Transverse colon (tissue), 4 donors: Measurements from ENCODE around the gene PSMD13. TPM values are rescaled to one million over a fixed set of nuclear protein-coding genes. Genes with fewer than 3 reads are reported as not detected.

Source experiments
- DNase-seq: peaks from one replicate; pipeline ENCODE4 v3.0.0-alpha.2; 2019
- H3K27ac ChIP-seq, 4 donors: fragments of 200-600 bp; sonication (generic); 2 replicates each; pipeline ENCODE4 v1.5.1; 2016 to 2018; ENCODE audit warnings: inconsistent platforms in 4 of 4
- H3K27me3 ChIP-seq: fragments of 200-600 bp; sonication (generic); 2 replicates; pipeline ENCODE4 v1.5.1; 2017; ENCODE audit warnings: inconsistent platforms
- H3K36me3 ChIP-seq, 4 donors: fragments of 200-600 bp; sonication (generic); 2 replicates each; pipeline ENCODE4 v1.5.1; 2017 to 2019; ENCODE audit warnings: inconsistent platforms in 4 of 4
- H3K4me1 ChIP-seq, 4 donors: fragments of 200-600 bp; sonication (generic); 2 replicates each; pipeline ENCODE4 v1.5.1; 2017 to 2020; ENCODE audit warnings: inconsistent platforms in 4 of 4
- H3K4me3 ChIP-seq, 4 donors: fragments of 200-600 bp; sonication (generic); 1 replicate in 1 of 4; 2 replicates in 3 of 4; pipeline versions ENCODE4 v1.5.1 to v1.6.1; 2017 to 2019; ENCODE audit warnings: inconsistent platforms in 4 of 4
- H3K9me3 ChIP-seq, 2 donors: fragments of 200-600 bp; sonication (generic); 2 replicates each; pipeline ENCODE4 v1.5.1; 2017 to 2019; ENCODE audit warnings: inconsistent platforms in 2 of 2
- CTCF ChIP-seq, 5 experiments: fragments of 200-600 bp in 3 of 5; fragments of 450-650 bp in 2 of 5; sonication (generic) in 3 of 5; IDR thresholded peaks; 1 replicate in 2 of 5; 2 replicates in 3 of 5; pipeline ENCODE4 v1.5.1; 2016 to 2017; ENCODE audit warnings: antibody characterized with exemption in 5 of 5, inconsistent platforms in 3 of 5, mild to moderate bottlenecking in 2 of 5, moderate library complexity in 1 of 5
- EP300 ChIP-seq: sonication (generic); formaldehyde crosslinking; IDR thresholded peaks from one replicate; pipeline ENCODE4 v1.6.1; 2017; ENCODE audit warnings: antibody characterized with exemption, low read depth
- POLR2A ChIP-seq: fragments of 450-650 bp; IDR thresholded peaks from one replicate; pipeline ENCODE4 v1.6.1; 2016; ENCODE audit warnings: antibody characterized with exemption, mild to moderate bottlenecking, moderate library complexity
- POLR2AphosphoS5 ChIP-seq, 3 donors: sonication (generic); formaldehyde crosslinking; IDR thresholded peaks; one replicate each; pipeline ENCODE4 v1.6.1; 2016; ENCODE audit warnings: antibody characterized with exemption in 3 of 3
- WGBS, 2 donors: methylation state at CpG; one replicate each; pipeline ENCODE4 v1.1.5; 2018; ENCODE audit warnings: low coverage in 1 of 2; 5-methylcytosine and 5-hydroxymethylcytosine counted together
- in situ Hi-C, 4 donors: fragments of 200-750 bp; cut with MboI; loops; one replicate each; pipeline versions ENCODE4 v1.15.0 to v1.15.1; 2017; ENCODE audit warnings: low sequenced_read_pairs in 3 of 4, low pct_ligation_motif_present in 1 of 4, low pct_unique_long_range_greater_than_20kb in 1 of 4
- intact Hi-C: fragments of 100-400 bp; cut with DNase I; formaldehyde crosslinking; loops from one replicate; pipeline ENCODE4 v1.15.1; 2023; ENCODE audit warnings: low total_unique reads
- total RNA-seq, 4 donors: library from RNA; depleted of rRNA; stranded (reverse); fragments of >200 nt; gene quantifications; one replicate each; pipeline ENCODE4 v1.1.0, GENCODE V29; 2016

The PSMD13 gene
- total RNA-seq, 4 donors from 2014 or later, result 23.2 to 96.5 (median 52.2) TPM

DNA sequence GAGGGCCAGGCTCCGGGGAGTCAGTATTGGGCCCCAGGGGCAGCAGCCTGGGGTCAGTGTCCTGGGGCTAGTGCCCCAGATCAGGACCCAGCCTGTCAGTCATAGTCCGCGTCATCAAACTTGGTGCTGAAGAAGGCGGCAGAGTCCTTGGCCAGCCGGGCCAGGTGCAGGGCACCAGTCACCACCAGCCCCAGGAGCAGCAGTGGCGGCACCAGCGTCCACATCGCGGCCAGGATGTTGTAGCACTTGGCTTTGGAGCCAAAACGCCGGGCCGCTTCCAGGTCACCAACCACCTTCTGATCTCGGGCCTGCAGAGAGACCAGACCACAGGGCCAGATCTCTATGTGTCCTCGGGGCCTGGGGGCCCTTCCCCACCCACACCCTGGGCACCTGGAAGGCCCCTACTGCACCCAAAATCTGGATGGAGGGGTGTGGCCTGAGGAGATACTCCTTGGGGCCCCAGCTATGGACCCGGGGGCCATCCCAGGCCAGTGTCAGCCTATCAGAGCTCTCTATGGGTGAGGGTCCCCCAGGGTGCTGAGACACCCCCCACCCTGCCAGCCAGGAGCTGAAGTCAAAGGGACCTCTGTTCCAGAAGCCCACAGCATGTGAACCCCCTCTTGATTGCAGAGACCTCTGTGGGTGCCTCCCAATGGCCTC is 61.8 kb downstream of the PSMD13 start:
- H3K4me1 ChIP-seq, result peaks cover 0 to 12% (median 5%) of the 10 kb centered on the region in 4 donors
- DNase-seq, result peak; percentile 14
- TF ChIP-seq POLR2A, result no peak
- no peak for TF ChIP-seq POLR2AphosphoS5 (IDR thresholded peaks at IDR 0.05)
- TF ChIP-seq CTCF (IDR thresholded peaks at IDR 0.05), result no peak
- TF ChIP-seq EP300, result no peak
- intact Hi-C loops, result no loop called here
- no peaks in the 10 kb centered on the region for H3K36me3 ChIP-seq
- peaks cover 31% of the 10 kb centered on the region for H3K27me3 ChIP-seq
- H3K9me3 ChIP-seq, result no peaks in the 10 kb centered on the region
- WGBS, 2 donors, result 55% methylated on average over 15 of the region's 15 CpGs; no CpG with 5 or more reads in 1 of the 2 donors
- peak overlapping the region in 1 of 4 donors; percentile 23 for H3K27ac ChIP-seq
- H3K4me3 ChIP-seq, result no peak overlapping the region
- in situ Hi-C loops, result no loop called here

- DNase-seq, result no peak
- TF ChIP-seq POLR2A, result no peak
- TF ChIP-seq POLR2AphosphoS5 (IDR thresholded peaks at IDR 0.05), result no peak
- no peak for TF ChIP-seq EP300
- no peak for TF ChIP-seq CTCF (IDR thresholded peaks at IDR 0.05)
- intact Hi-C loops, result no loop called here
- H3K4me3 ChIP-seq, result no peak within 1 kb of the TSS
- in situ Hi-C loops, result no loop called here
- peaks cover 0 to 12% (median 5%) of the 10 kb centered on the region in 4 donors for H3K4me1 ChIP-seq
- H3K9me3 ChIP-seq, result no peaks in the 10 kb centered on the region
- WGBS, 2 donors, result 74% methylated on average over 34 of the region's 40 CpGs; no CpG with 5 or more reads in 1 of the 2 donors
- H3K36me3 ChIP-seq, result no peaks in the 10 kb centered on the region
- no peak within 1 kb of the TSS for H3K27ac ChIP-seq
- H3K27me3 ChIP-seq, result peaks cover 31% of the 10 kb centered on the region
These were observed 62.5 kb downstream of the PSMD13 start, which contains the start of gene IFITM5 for GRCh38 chr11:299081-299891. TSS of gene IFITM5 (minus strand) at chr11:299526. CDS start at chr11:299490, 36 bp downstream.

DNA sequence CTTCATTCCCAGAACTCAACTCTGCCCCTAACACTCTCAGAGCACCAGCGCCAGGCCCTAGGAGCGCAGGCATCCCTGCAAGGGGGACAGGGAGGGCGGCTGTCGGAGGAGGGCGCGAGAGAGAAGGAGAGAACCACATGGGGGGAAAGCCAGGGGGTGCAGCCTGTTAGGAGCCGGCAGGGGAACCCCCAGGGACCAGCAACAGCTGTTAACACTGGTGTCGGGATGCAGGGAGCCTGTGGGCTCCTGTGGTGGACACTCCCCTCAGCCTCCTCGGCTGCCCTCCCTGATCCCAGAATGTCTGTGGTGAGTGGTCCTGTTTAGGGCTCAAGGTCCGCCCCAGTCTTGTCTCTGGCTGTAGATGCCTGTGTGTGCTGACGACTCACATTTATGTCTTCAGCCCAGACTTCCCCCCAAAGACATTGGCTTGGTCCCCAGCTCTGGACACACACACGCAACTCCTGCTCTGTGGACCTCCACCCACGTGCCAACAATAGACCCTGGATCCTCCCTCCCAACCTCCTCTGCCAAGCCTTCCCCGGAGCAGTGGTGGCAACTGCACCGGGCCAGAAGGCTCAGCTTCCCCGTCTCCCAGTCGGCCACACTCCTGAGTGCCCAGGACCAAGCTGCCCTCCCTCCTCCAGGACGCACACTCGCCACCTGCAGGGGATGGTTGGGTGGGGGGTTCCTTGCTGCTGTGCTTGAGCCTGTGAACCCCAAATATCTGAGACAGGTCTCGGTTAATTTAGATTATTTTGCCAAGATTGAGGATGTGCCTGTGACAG is 63.4 kb downstream of the PSMD13 start:
- Histone ChIP-seq H3K9me3 (no peaks in the 10 kb centered on the region), H3K4me3 (no peak overlapping the region), H3K36me3 (no peaks in the 10 kb centered on the region), H3K27ac (no peak overlapping the region), H3K4me1 (peaks cover 0 to 12% (median 6%) of the 10 kb centered on the region in 4 donors), H3K27me3 (peaks cover 31% of the 10 kb centered on the region)
- TF ChIP-seq POLR2A (no peak), CTCF (IDR thresholded peaks at IDR 0.05) (no peak), POLR2AphosphoS5 (IDR thresholded peaks at IDR 0.05) (no peak), EP300 (no peak)
- no peak for DNase-seq
- WGBS, 2 donors, result 34% methylated on average over 20 of the region's 20 CpGs; no CpG with 5 or more reads in 1 of the 2 donors
- in situ Hi-C loops, result no loop called here
- intact Hi-C loops, result no loop called here

Other genes with a start within 250 kb of the PSMD13 start
- gene SCGB1C1, start 43.9 kb upstream of the PSMD13 start, total RNA-seq, result not detected
- 100 to 1,000 TPM in 1 of 4 donors, 10 to 100 TPM in 3; 31.8 to 111 (median 36.6) TPM for gene BET1L, start 29.6 kb upstream of the PSMD13 start, total RNA-seq
- gene RIC8A, start 29.3 kb upstream of the PSMD13 start, total RNA-seq, result 100 to 1,000 TPM in 2 of 4 donors, 10 to 100 TPM in 2; 59.2 to 145 (median 93.8) TPM
- 10 to 100 TPM in 3 of 4 donors, 1 to 10 TPM in 1; 7.2 to 27.9 (median 20.6) TPM for gene SIRT3, start 634 bp upstream of the PSMD13 start, total RNA-seq
- gene NLRP6, start 41.4 kb downstream of the PSMD13 start, total RNA-seq, result 1 to 10 TPM in 2 of 4 donors, not detected in 2; 1.8 to 2.1 TPM
- gene PGGHG, start 52.1 kb downstream of the PSMD13 start, total RNA-seq, result 100 to 1,000 TPM in 1 of 4 donors, 10 to 100 TPM in 3; 15.4 to 117 (median 30.8) TPM
- gene IFITM5, start 62.5 kb downstream of the PSMD13 start, total RNA-seq, result not detected
- gene IFITM2, start 70.8 kb downstream of the PSMD13 start, total RNA-seq, result 10 to 100 TPM; 19.1 to 78.6 (median 49.8) TPM
- 100 to 1,000 TPM in 1 of 4 donors, 10 to 100 TPM in 3; 19.9 to 109 (median 60.5) TPM for gene IFITM1, start 77.1 kb downstream of the PSMD13 start, total RNA-seq
- gene IFITM3, start 83.9 kb downstream of the PSMD13 start, total RNA-seq, result 100 to 1,000 TPM in 3 of 4 donors, 10 to 100 TPM in 1; 88.2 to 139 (median 123) TPM
- gene B4GALNT4, start 132.5 kb downstream of the PSMD13 start, total RNA-seq, result 1 to 10 TPM in 2 of 4 donors, under 1 TPM in 1, not detected in 1; 0.82 to 3.0 (median 1.3) TPM
- gene PKP3, start 157.2 kb downstream of the PSMD13 start, total RNA-seq, result 100 to 1,000 TPM; 159 to 359 (median 200) TPM
- 100 to 1,000 TPM; 107 to 344 (median 148) TPM for gene SIGIRR, start 178.0 kb downstream of the PSMD13 start, total RNA-seq
- 100 to 1,000 TPM; 117 to 490 (median 296) TPM for gene ANO9, start 205.0 kb downstream of the PSMD13 start, total RNA-seq
- 100 to 1,000 TPM in 2 of 4 donors, 10 to 100 TPM in 2; 28.5 to 264 (median 76.0) TPM for gene PTDSS2, start 213.3 kb downstream of the PSMD13 start, total RNA-seq